GM21576 (cell line): ENCODE measurements around the gene POTEB3.
"Not testable (repeated sequence)": the region's sequence is repeated elsewhere in the genome, so short reads cannot be mapped to it uniquely, and the experiment has no call there.

ENCODE experiments used
- ATAC-seq: cut with Tn5 transposase; IDR thresholded peaks from one replicate; pipeline ENCODE4 v1.9.1; 2021; ENCODE audit warnings: mild to moderate bottlenecking, moderate library complexity; ENCODE audit not compliant: unreplicated experiment

POTEB3 gene

DNA sequence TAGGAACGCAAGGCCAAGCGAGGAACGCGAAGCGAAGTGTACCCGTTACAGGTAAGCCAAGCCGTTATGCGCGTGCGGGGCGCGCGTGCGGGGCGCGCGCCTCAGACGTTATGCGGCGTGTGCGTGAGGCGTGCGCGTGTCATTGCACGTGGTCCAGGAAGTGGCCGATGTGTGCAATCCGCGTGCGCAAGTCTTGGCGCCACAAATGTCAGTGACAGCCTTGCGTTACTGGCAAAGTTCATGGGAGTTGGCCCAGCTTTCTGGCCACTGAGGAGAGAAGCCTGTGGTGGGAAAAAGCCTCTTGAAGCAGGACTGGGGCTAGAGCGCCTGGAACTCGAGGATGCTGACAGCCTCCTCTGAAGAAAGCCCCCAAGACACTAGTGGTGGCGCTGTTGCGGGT, at the start of gene POTEB3:
Gene POTEB3, minus strand, starts transcription at position 101 of the 400 bp plus-strand sequence. CDS start 488 bp downstream, outside the sequence.
- ATAC-seq = not testable (repeated sequence)

DNA sequence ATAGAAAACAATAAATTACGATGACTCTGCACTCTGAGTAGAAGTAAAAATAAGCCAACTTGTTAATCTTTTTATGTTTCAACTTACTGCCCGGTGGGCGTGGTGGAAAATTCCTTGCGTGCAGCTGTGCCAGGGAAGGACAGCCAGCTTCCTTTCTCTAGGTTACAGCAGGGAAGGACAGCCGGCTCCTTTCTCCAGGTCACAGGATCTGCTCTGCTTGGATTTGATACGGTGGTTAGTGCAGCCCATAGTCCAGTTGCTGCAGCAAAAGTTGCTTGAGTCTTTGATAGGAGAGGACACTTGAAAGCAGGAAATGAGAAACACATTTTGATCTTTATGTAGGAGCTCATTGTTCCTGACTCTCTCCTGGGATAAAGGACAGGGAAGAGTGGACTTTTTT, 13.4 kb upstream of the POTEB3 start:
- ATAC-seq = not testable (repeated sequence)

- ATAC-seq = not testable (repeated sequence)
These were observed 11.7 kb upstream of the POTEB3 start for GRCh38 chr15:21451920-21452563.

- not testable (repeated sequence) for ATAC-seq
These were observed 11.2 kb upstream of the POTEB3 start for GRCh38 chr15:21451487-21451886.

DNA sequence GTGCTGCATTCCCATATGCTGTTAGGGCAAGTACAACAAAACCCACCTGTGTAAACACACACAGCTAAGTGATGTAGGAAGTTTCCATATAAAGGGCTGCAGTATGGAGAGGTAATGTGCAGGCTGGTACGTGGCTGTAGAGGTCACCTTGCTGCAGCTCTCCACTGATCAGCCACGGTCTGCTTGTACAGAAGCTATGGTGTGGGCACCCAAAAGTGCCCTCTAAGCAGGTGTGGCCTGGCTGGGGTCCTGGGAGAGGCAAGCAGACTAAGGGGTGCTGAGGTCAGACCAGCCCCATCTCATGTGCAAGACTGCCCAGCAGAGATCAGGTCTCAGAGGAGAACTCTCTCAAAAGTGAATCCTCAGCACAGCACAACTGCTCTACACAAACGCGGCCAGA, 32.9 kb downstream of the POTEB3 start:
- not testable (repeated sequence) for ATAC-seq

GRCh38 chr15:21401531-21401930, 38.8 kb downstream of the POTEB3 start:
- ATAC-seq = not testable (repeated sequence)

- not testable (repeated sequence) for ATAC-seq
These were observed 41.2 kb downstream of the POTEB3 start for GRCh38 chr15:21399111-21399510.

- ATAC-seq = not testable (repeated sequence)
These were observed 41.8 kb downstream of the POTEB3 start for GRCh38 chr15:21398511-21398910.

DNA sequence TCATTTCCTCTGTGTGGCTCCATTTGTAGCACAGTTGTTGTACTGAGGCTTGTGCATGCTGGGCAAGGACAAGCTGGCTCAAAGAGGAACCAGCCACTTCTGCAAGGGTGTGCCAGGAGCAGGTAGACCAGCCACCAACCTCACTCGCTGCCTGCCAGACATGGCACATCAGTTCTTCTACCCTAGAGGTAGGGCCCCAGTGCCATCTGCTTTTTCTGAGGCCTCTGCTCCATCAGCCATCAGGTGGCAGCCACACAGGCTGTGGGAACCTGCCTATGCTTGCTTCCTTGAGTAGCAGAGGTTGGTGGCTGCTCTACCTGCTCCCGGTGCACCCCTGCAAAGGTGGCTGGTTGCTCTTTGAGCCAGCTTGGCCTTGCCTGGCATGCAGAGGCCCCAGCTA, 42.6 kb downstream of the POTEB3 start:
- not testable (repeated sequence) for ATAC-seq

- ATAC-seq = not testable (repeated sequence)
These were observed 43.1 kb downstream of the POTEB3 start for GRCh38 chr15:21397186-21397585.

DNA sequence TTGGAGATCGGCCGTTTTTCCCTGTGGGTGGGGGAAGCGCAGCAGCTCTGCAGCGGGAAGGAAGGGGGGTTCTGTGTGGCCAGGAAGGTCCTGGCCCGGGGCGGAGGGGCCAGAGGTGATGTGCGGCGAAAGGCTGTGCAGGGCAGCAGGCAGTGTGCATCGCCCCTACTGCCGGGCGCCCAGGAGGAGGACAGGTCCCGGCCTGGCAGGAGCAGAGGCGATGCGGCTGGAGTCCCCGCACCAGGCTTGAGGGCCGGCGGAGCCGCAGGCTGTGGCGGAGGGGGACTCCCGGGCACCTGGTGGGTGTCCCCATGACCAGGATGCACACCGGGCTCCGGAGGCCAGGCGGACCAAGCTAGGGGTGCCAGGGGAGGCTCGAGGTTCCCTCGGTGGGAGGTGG, 54.3 kb downstream of the POTEB3 start:
- ATAC-seq = not testable (repeated sequence)

DNA sequence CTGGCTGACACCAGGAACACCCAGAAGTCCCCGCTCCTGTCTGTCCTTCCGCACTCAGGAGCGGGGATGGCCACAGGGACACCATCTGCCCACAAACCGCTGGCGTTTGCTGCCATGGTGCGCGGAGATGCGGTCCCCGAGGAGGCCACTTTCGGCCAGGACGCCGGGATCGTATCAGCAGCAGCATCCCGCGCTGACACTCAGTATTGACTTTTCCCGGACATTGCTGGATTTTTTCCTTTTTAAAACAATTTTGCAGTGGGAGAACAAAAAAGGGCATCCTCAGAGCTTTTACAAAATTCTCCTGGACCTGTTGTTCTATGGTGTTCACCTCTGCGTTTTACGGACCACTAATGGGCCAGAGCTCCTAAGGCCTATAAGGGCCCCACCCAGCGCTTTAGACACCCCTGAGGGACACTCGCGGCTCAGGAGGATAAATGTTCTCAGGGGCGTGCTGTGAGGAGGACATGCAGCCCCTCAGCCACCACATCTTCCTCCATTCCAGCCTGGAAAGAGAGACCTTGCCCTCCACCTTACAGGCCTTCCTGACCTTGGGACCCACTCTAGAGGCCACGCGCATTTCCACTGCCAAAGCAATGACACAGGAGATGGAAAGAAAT, 56.3 kb downstream of the POTEB3 start:
- ATAC-seq = not testable (repeated sequence)

- ATAC-seq = not testable (repeated sequence)
These were observed 66.6 kb downstream of the POTEB3 start for GRCh38 chr15:21373682-21374081.

DNA sequence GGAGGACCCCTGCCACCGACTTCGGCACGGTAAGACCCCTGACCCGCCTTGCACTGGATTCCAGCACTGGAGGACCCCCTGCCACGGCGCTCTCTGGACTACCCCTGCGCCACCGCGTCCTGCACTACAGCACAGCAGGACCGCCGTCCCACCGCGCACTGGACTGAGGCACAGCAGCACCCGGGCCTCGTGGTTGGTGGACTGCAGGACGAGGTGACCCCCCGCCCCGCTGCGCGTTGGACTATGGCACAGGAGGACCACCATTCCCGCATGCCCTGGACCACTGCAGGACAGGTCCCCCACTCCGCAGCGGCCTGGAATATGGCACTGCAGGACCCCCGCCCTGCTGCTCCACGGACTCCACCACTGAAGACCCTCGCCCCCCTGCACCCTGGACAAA, 71.1 kb downstream of the POTEB3 start:
- not testable (repeated sequence) for ATAC-seq

GRCh38 chr15:21368625-21369024, 71.7 kb downstream of the POTEB3 start:
- ATAC-seq = not testable (repeated sequence)
